C1 segment of cervical spinal cord (tissue), 14 donors: ENCODE measurements around the gene ANO3.
"Not testable (repeated sequence)": the region's sequence is repeated elsewhere in the genome, so short reads cannot be mapped to it uniquely, and the experiment has no call there.

ENCODE experiments used
- DNase-seq, 14 donors: peaks; one replicate each; lab custom pipeline; 2025; lab: John Stamatoyannopoulos, UW

The ANO3 gene

GRCh38 chr11:26573896-26574295 is 242.0 kb downstream of the ANO3 start:
- no peak for DNase-seq

- no peak for DNase-seq
These were observed 244.0 kb downstream of the ANO3 start for GRCh38 chr11:26575946-26576345.

- DNase-seq, result no peak
These were observed 247.2 kb downstream of the ANO3 start for GRCh38 chr11:26578998-26579661.

GRCh38 chr11:26579683-26580082 is 247.8 kb downstream of the ANO3 start:
- no peak for DNase-seq

- no peak for DNase-seq
These were observed 249.0 kb downstream of the ANO3 start for GRCh38 chr11:26580929-26581328.

- no peak for DNase-seq
These were observed 251.6 kb downstream of the ANO3 start for GRCh38 chr11:26583550-26583949.

GRCh38 chr11:26584818-26585217 is 252.9 kb downstream of the ANO3 start:
- DNase-seq, result no peak

- no peak for DNase-seq
These were observed 255.1 kb downstream of the ANO3 start for GRCh38 chr11:26587073-26587472.

- no peak for DNase-seq
These were observed 261.8 kb downstream of the ANO3 start for GRCh38 chr11:26593691-26594090.

GRCh38 chr11:26595207-26595865 is 263.4 kb downstream of the ANO3 start:
- not testable (repeated sequence) for DNase-seq

- not testable (repeated sequence) for DNase-seq
These were observed 265.2 kb downstream of the ANO3 start for GRCh38 chr11:26597049-26597689.

GRCh38 chr11:26597899-26598298 is 266.0 kb downstream of the ANO3 start:
- no peak for DNase-seq

- DNase-seq, result no peak
These were observed 267.5 kb downstream of the ANO3 start for GRCh38 chr11:26599425-26599824.

GRCh38 chr11:26599876-26600434 is 268.0 kb downstream of the ANO3 start:
- no peak for DNase-seq

- no peak for DNase-seq
These were observed 276.0 kb downstream of the ANO3 start for GRCh38 chr11:26607725-26608506.

GRCh38 chr11:26608507-26609146 is 276.7 kb downstream of the ANO3 start:
- no peak for DNase-seq

- no peak for DNase-seq
These were observed 281.8 kb downstream of the ANO3 start for GRCh38 chr11:26613759-26614158.

GRCh38 chr11:26618441-26618840 is 286.5 kb downstream of the ANO3 start:
- DNase-seq, result no peak

- no peak for DNase-seq
These were observed 288.5 kb downstream of the ANO3 start for GRCh38 chr11:26620282-26621045.

GRCh38 chr11:26621132-26621531 is 289.2 kb downstream of the ANO3 start:
- DNase-seq, result no peak

- no peak for DNase-seq
These were observed 290.3 kb downstream of the ANO3 start for GRCh38 chr11:26622181-26622580.
